Ovary (tissue), 3 donors: ENCODE data around the gene TLDC2.

Source experiments
- CTCF ChIP-seq, 3 donors: fragments of 450-650 bp in 2 of 3; fragments of 200-600 bp in 1 of 3; IDR thresholded peaks; one replicate each; pipeline versions ENCODE4 v1.5.1 to v1.8.0; 2016 to 2022; ENCODE audit warnings: antibody characterized with exemption in 3 of 3, mild to moderate bottlenecking in 1 of 3
- EP300 ChIP-seq: sonication (generic); formaldehyde crosslinking; IDR thresholded peaks from one replicate; pipeline ENCODE4 v1.6.1; 2017; ENCODE audit warnings: antibody characterized with exemption
- POLR2A ChIP-seq: fragments of 450-650 bp; IDR thresholded peaks from one replicate; pipeline ENCODE4 v1.6.1; 2017; ENCODE audit warnings: antibody characterized with exemption, mild to moderate bottlenecking, moderate library complexity
- donor health status: DM: no; HTN: no; CAD: no.

DNA sequence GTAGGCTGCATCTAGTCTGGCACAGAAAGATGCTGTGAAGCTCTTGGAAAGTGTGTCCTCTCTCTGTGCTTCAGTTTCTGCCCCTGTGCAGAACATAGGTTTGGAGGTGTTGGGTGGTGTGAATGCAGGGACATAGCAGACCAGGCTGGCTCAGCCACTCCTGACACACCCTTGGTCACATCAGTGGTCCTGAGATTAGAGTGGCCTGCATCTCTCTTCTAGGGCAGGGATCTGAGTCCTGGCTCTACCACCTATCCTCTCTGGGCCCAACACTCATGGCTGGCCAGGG, 10.1 kb upstream of the TLDC2 start:
- TF ChIP-seq CTCF (IDR thresholded peaks at IDR 0.05) (no peak), POLR2A (no peak), EP300 (no peak)
